Activated T-helper 2 cell treated with anti-CD3 and anti-CD28 coated beads, Interferon-gamma antibody, Interleukin-2, Interleukin-4, amounts not matched to agents 10 μg/mL and 5 μg/mL and 100 μg/mL, durations not matched to agents 14 hours and 24 hours and 36 hours (primary cell): Measurements from ENCODE around the gene PYCR2. TPM values are rescaled to one million over a fixed set of nuclear protein-coding genes. Genes with fewer than 3 reads are reported as not detected.

ENCODE experiments used
- DNase-seq: peaks from one replicate; pipeline ENCODE4 v3.0.0; 2021; ENCODE audit warnings: low spot score
- H3K27ac Mint-ChIP-seq: one replicate; pipeline ENCODE4 v1.8.0; 2021; ENCODE audit warnings: mixed read lengths
- H3K27me3 Mint-ChIP-seq: one replicate; pipeline ENCODE4 v1.8.0; 2021; ENCODE audit warnings: low read depth, mixed read lengths
- H3K36me3 Mint-ChIP-seq: one replicate; pipeline ENCODE4 v1.8.0; 2021; ENCODE audit warnings: low read depth, mixed read lengths
- H3K4me1 Mint-ChIP-seq: one replicate; pipeline ENCODE4 v1.8.0; 2021; ENCODE audit warnings: low read depth, mixed read lengths
- H3K4me3 Mint-ChIP-seq: one replicate; pipeline ENCODE4 v1.8.0; 2021; ENCODE audit warnings: low read depth, mild to moderate bottlenecking, moderate library complexity, mixed read lengths
- H3K9me3 Mint-ChIP-seq: one replicate; pipeline ENCODE4 v1.8.0; 2021; ENCODE audit warnings: mixed read lengths
- intact Hi-C: fragments of 100-400 bp; cut with micrococcal nuclease; formaldehyde crosslinking; loops from one replicate; pipeline ENCODE4 v1.15.1; 2023
- total RNA-seq: library from RNA; stranded (reverse); gene quantifications from 2 replicates; pipeline ENCODE4 v1.2.3, GENCODE V29; 2022

Gene PYCR2
- total RNA-seq, 1 donor from 2014 or later = 121 TPM

GRCh38 chr1:225872075-225872430 is 52.0 kb downstream of the PYCR2 start:
- Mint-ChIP-seq H3K36me3 (peaks cover 54% of the 10 kb centered on the region), H3K4me1 (peaks cover 13% of the 10 kb centered on the region), H3K4me3 (no peak overlapping the region), H3K27ac (no peak overlapping the region), H3K9me3 (no peaks in the 10 kb centered on the region), H3K27me3 (no peaks in the 10 kb centered on the region)
- intact Hi-C loops = no loop called here
- no peak for DNase-seq

- H3K27me3 Mint-ChIP-seq = no peaks in the 10 kb centered on the region
- no peaks in the 10 kb centered on the region for H3K9me3 Mint-ChIP-seq
- intact Hi-C loops = no loop called here
- H3K4me1 Mint-ChIP-seq = peaks cover 19% of the 10 kb centered on the region
- no peak overlapping the region for H3K4me3 Mint-ChIP-seq
- DNase-seq = no peak
- H3K36me3 Mint-ChIP-seq = peaks cover 57% of the 10 kb centered on the region
- H3K27ac Mint-ChIP-seq = no peak overlapping the region
Measured at GRCh38 chr1:225871359-225872074, 52.5 kb downstream of the PYCR2 start.

- H3K9me3 Mint-ChIP-seq = no peaks in the 10 kb centered on the region
- no peak overlapping the region for H3K4me3 Mint-ChIP-seq
- DNase-seq = no peak
- intact Hi-C loops = no loop called here
- H3K27me3 Mint-ChIP-seq = no peaks in the 10 kb centered on the region
- peaks cover 25% of the 10 kb centered on the region for H3K4me1 Mint-ChIP-seq
- peaks cover 58% of the 10 kb centered on the region for H3K36me3 Mint-ChIP-seq
- no peak overlapping the region for H3K27ac Mint-ChIP-seq
Measured at GRCh38 chr1:225870911-225871310, 53.1 kb downstream of the PYCR2 start.

Other genes starting within 250 kb of the PYCR2 start
- gene SRP9, start 146.4 kb downstream of the PYCR2 start, total RNA-seq = 255 and 270 TPM in 2 replicates
- gene EPHX1, start 114.1 kb downstream of the PYCR2 start, total RNA-seq = 2.2 and 2.9 TPM in 2 replicates
- gene TMEM63A, start 41.9 kb downstream of the PYCR2 start, total RNA-seq = 32.5 and 33.5 TPM in 2 replicates
- gene LEFTY1, start 35.1 kb downstream of the PYCR2 start, total RNA-seq = not detected in 2 replicates
- not detected in 2 replicates for gene LEFTY2, start 17.0 kb upstream of the PYCR2 start, total RNA-seq
- 22.0 and 22.3 TPM in 2 replicates for gene SDE2, start 75.1 kb upstream of the PYCR2 start, total RNA-seq
- 437 and 443 TPM in 2 replicates for gene H3-3A, start 138.5 kb upstream of the PYCR2 start, total RNA-seq